CD4-positive, alpha-beta T cell (primary cell): ENCODE measurements around the gene QPCTL. TPM values are rescaled to one million over a fixed set of nuclear protein-coding genes. Genes with fewer than 3 reads are reported as not detected.

Source experiments
- ATAC-seq: fragments of 200-7000 bp; cut with Tn5 transposase; one replicate; pipeline ENCODE4 v1.10.0; 2022; ENCODE audit warnings: mild to moderate bottlenecking; ENCODE audit not compliant: poor library complexity
- CTCF ChIA-PET: fragments of 350-600 bp; sonication (Branson Sonifier 250); formaldehyde crosslinking; loops from one replicate; lab custom pipeline; 2021; ENCODE audit warnings: antibody characterized with exemption, inconsistent platforms; lab: Charles Lee
- POLR2A ChIA-PET: fragments of 350-600 bp; sonication (Branson Sonifier 250); formaldehyde crosslinking; loops from one replicate; lab custom pipeline; 2021; ENCODE audit warnings: antibody characterized with exemption, inconsistent platforms; lab: Charles Lee
- DNase-seq, 14 experiments: peaks; one replicate each; pipeline ENCODE4 v3.0.0-alpha.2; 2013 to 2020; ENCODE audit warnings: mixed read lengths in 2 of 14
- H3K27ac ChIP-seq, 2 donors: one replicate each; pipeline versions ENCODE4 v1.5.1 to v1.7.0; 2013; ENCODE audit warnings: low read length in 2 of 2, low read depth in 1 of 2, mild to moderate bottlenecking in 1 of 2
- H3K27me3 ChIP-seq, 2 experiments: 1 replicate in 1 of 2; 2 replicates in 1 of 2; pipeline versions ENCODE4 v1.6.1 to v1.7.0; 2013; ENCODE audit warnings: low read length in 2 of 2, control low read depth in 1 of 2, mild to moderate bottlenecking in 1 of 2, moderate library complexity in 1 of 2; ENCODE audit not compliant: insufficient read depth in 2 of 2, control insufficient read depth in 1 of 2
- H3K36me3 ChIP-seq: one replicate; pipeline ENCODE4 v1.6.1; 2013; ENCODE audit warnings: low read length, control low read depth; ENCODE audit not compliant: insufficient read depth
- H3K4me1 ChIP-seq: one replicate; pipeline ENCODE4 v1.6.1; 2013; ENCODE audit warnings: low read length, control low read depth; ENCODE audit not compliant: insufficient read depth
- H3K4me3 ChIP-seq: one replicate; pipeline ENCODE4 v1.5.1; 2013; ENCODE audit warnings: mild to moderate bottlenecking, low read length, moderate library complexity
- H3K9me3 ChIP-seq, 2 experiments: 1 replicate in 1 of 2; 2 replicates in 1 of 2; pipeline versions ENCODE4 v1.6.1 to v1.7.0; 2013; ENCODE audit warnings: low read length in 2 of 2, mild to moderate bottlenecking in 2 of 2, control low read depth in 1 of 2, moderate library complexity in 1 of 2; ENCODE audit not compliant: control insufficient read depth in 1 of 2, insufficient read depth in 1 of 2
- H3K27ac Mint-ChIP-seq: one replicate; pipeline ENCODE4 v1.8.0; 2020; ENCODE audit warnings: mixed read lengths
- H3K27me3 Mint-ChIP-seq: one replicate; pipeline ENCODE4 v1.8.0; 2021; ENCODE audit warnings: mixed read lengths
- H3K36me3 Mint-ChIP-seq: one replicate; pipeline ENCODE4 v1.8.0; 2021; ENCODE audit warnings: low read depth, mixed read lengths
- H3K4me1 Mint-ChIP-seq: one replicate; pipeline ENCODE4 v1.8.0; 2021; ENCODE audit warnings: low read depth, mixed read lengths
- H3K4me3 Mint-ChIP-seq: one replicate; pipeline ENCODE4 v1.8.0; 2020; ENCODE audit warnings: mild to moderate bottlenecking, mixed read lengths
- H3K9me3 Mint-ChIP-seq: one replicate; pipeline ENCODE4 v1.8.0; 2020; ENCODE audit warnings: mixed read lengths
- intact Hi-C, 2 experiments: fragments of 100-400 bp; cut with DNase I in 1 of 2; cut with micrococcal nuclease in 1 of 2; formaldehyde crosslinking; loops; one replicate each; pipeline versions ENCODE4 v1.15.1 to v1.9.0; 2023 to 2025; cut with DNase I, micrococcal nuclease
- total RNA-seq, 174 experiments: library from RNA in 2 of 174; stranded (reverse) in 2 of 174; gene quantifications; one replicate each; pipeline ENCODE4 v1.2.3 and lab custom pipeline; 2021 to 2026
- TF ChIP-seq, protein P1 (sequence below): fragments of 200-600 bp; IDR thresholded peaks from one replicate; pipeline ENCODE4 v1.8.0; 2022; ENCODE audit warnings: antibody characterized with exemption, mild to moderate bottlenecking

The QPCTL gene
- total RNA-seq, 2 experiments from 2014 or later = 3.7 to 5.0 TPM

GRCh38 chr19:45646345-45646698 lies 46.1 kb upstream of the QPCTL start:
- H3K36me3 Mint-ChIP-seq = no peaks in the 10 kb centered on the region
- Histone ChIP-seq H3K27me3 (no peaks in the 10 kb centered on the region), H3K36me3 (no peaks in the 10 kb centered on the region), H3K27ac (no peak overlapping the region), H3K4me1 (peaks cover 45% of the 10 kb centered on the region), H3K9me3 (no peaks in the 10 kb centered on the region), H3K4me3 (peak overlapping the region; percentile 51)
- ChIA-PET CTCF (interaction anchor here (1.1 to 1.9 kb wide), 3 partner anchors 35 to 207 kb away, joined by 4 to 8 read pairs (median 4); partner anchors contain the start of gene QPCTL), POLR2A (interaction anchor here (1.0 to 1.3 kb wide), 7 partner anchors 22 to 256 kb away, joined by 3 to 4 read pairs (median 4); partner anchors contain the start of genes DMWD, GIPR, GPR4 and MYPOP)
- H3K27ac Mint-ChIP-seq = peak overlapping the region; percentile 79
- DNase-seq = no peak
- no peaks in the 10 kb centered on the region for H3K27me3 Mint-ChIP-seq
- TF ChIP-seq, protein P1, sequence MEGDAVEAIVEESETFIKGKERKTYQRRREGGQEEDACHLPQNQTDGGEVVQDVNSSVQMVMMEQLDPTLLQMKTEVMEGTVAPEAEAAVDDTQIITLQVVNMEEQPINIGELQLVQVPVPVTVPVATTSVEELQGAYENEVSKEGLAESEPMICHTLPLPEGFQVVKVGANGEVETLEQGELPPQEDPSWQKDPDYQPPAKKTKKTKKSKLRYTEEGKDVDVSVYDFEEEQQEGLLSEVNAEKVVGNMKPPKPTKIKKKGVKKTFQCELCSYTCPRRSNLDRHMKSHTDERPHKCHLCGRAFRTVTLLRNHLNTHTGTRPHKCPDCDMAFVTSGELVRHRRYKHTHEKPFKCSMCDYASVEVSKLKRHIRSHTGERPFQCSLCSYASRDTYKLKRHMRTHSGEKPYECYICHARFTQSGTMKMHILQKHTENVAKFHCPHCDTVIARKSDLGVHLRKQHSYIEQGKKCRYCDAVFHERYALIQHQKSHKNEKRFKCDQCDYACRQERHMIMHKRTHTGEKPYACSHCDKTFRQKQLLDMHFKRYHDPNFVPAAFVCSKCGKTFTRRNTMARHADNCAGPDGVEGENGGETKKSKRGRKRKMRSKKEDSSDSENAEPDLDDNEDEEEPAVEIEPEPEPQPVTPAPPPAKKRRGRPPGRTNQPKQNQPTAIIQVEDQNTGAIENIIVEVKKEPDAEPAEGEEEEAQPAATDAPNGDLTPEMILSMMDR = no peak
- peaks cover 39% of the 10 kb centered on the region for H3K4me1 Mint-ChIP-seq
- no peaks in the 10 kb centered on the region for H3K9me3 Mint-ChIP-seq
- ATAC-seq = no peak
- intact Hi-C loops = no loop called here
- peak overlapping the region; percentile 86 for H3K4me3 Mint-ChIP-seq

DNA sequence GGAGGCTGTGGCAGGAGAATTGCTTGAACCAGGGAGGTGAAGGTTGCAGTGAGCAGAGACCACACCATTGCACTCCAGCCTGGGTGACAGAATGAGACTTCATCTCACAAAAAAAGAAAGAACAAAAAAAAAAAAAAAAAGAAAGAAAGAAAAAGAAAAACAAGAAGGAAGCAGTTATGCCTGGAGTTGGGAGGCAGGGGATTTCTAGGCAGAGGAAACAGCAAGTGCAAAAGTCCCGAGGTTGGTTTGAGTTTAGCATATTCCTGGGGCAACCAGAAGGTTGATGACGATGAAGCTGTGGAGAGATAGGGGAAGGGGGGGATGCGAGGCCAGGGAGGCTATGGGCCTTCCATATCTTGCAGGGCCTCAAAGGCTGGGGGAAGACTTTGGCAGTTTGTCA lies 41.7 kb upstream of the QPCTL start:
- H3K36me3 Mint-ChIP-seq = no peaks in the 10 kb centered on the region
- CTCF ChIA-PET = interaction anchor here (1.2 to 1.6 kb wide), 2 partner anchors 8 to 9 kb away, joined by 4 read pairs; no protein-coding TSS in a partner anchor
- no peak for DNase-seq
- no peaks in the 10 kb centered on the region for H3K9me3 ChIP-seq
- TF ChIP-seq, protein P1 = no peak
- no peak for ATAC-seq
- H3K27me3 ChIP-seq = no peaks in the 10 kb centered on the region
- peaks cover 10% of the 10 kb centered on the region for H3K4me1 ChIP-seq
- H3K4me3 Mint-ChIP-seq = no peak overlapping the region
- no peaks in the 10 kb centered on the region for H3K9me3 Mint-ChIP-seq
- POLR2A ChIA-PET = interaction anchor here (1.2 kb wide), 1 partner anchor 12 kb away, joined by 3 read pairs; the partner anchor contains the start of gene EML2
- intact Hi-C loops = no loop called here
- H3K27ac Mint-ChIP-seq = no peak overlapping the region
- H3K27ac ChIP-seq = no peak overlapping the region
- no peaks in the 10 kb centered on the region for H3K27me3 Mint-ChIP-seq
- H3K36me3 ChIP-seq = no peaks in the 10 kb centered on the region
- H3K4me1 Mint-ChIP-seq = peaks cover 9% of the 10 kb centered on the region
- H3K4me3 ChIP-seq = no peak overlapping the region

GRCh38 chr19:45653634-45654033 lies 38.8 kb upstream of the QPCTL start:
- H3K27me3 ChIP-seq = no peaks in the 10 kb centered on the region
- Mint-ChIP-seq H3K27ac (no peak overlapping the region), H3K9me3 (no peaks in the 10 kb centered on the region), H3K4me3 (no peak overlapping the region), H3K36me3 (no peaks in the 10 kb centered on the region), H3K4me1 (no peaks in the 10 kb centered on the region), H3K27me3 (no peaks in the 10 kb centered on the region)
- H3K27ac ChIP-seq = no peak overlapping the region
- H3K36me3 ChIP-seq = no peaks in the 10 kb centered on the region
- no peaks in the 10 kb centered on the region for H3K4me1 ChIP-seq
- H3K9me3 ChIP-seq = no peaks in the 10 kb centered on the region
- TF ChIP-seq, protein P1 = no peak
- POLR2A ChIA-PET = interaction anchor here (0.7 kb wide), 1 partner anchor 18 kb away, joined by 3 read pairs; no protein-coding TSS in a partner anchor
- H3K4me3 ChIP-seq = no peak overlapping the region
- no peak for DNase-seq
- intact Hi-C loops = no loop called here
- no peak for ATAC-seq
- CTCF ChIA-PET = interaction anchor here (0.6 kb wide), 1 partner anchor 54 kb away, joined by 3 read pairs; no protein-coding TSS in a partner anchor
